CD4-positive, alpha-beta T cell treated with Interferon alpha-2 for 1 hour (primary cell): ENCODE data around the gene TM9SF4.
A peak's percentile ranks its signal among the peaks of the same experiment; 100 is the strongest.
"Not testable (repeated sequence)": the region's sequence is repeated elsewhere in the genome, so short reads cannot be mapped to it uniquely, and the experiment has no call there.

Experiments used
- DNase-seq, 2 donors: peaks; one replicate each; pipeline ENCODE4 v3.0.0-alpha.2; 2020 to 2022

The TM9SF4 gene

GRCh38 chr20:32191873-32192272, 82.4 kb downstream of the TM9SF4 start:
- no peak for DNase-seq

DNA sequence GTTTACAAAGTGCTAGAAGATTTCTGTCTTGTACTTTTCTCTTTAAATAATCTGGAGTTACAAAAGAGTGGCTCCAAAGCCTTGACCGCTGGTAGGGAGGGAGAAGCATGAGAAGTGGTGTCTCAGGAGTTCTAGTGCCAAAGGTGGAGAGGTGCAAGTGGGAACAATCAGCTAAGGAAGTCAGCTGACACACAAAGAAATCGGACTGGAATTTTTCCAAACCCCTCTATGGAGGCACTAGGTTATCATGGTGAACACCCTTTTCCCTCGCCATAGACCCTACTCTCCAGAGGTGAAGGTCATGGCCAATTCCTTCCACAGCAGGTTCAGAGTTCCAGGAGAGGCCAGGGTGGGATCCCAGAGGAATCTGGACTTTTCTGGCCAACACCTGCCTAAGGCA, 83.2 kb downstream of the TM9SF4 start:
- DNase-seq: no peak

DNA sequence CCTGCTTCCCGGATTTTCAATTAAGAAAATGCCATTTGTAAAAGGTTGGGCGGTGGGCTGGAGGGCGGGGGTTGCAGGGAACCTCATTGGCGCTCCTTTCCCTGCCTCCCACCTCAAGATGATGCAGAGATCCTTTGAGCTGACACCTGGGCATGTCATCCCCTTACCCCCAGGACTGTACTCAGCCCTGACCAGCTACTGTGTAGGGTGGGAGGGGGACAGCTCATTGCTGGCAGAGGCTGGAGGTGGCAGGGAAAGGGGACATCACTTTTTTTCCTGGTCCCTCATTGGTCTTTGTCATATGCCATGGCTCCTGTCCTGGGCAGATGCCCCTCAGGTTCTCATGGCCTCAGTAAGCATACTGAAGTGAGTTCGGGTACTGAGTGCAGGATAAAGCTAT, 83.8 kb downstream of the TM9SF4 start:
- DNase-seq: not testable (repeated sequence)

GRCh38 chr20:32193996-32194395, 84.5 kb downstream of the TM9SF4 start:
- no peak for DNase-seq

DNA sequence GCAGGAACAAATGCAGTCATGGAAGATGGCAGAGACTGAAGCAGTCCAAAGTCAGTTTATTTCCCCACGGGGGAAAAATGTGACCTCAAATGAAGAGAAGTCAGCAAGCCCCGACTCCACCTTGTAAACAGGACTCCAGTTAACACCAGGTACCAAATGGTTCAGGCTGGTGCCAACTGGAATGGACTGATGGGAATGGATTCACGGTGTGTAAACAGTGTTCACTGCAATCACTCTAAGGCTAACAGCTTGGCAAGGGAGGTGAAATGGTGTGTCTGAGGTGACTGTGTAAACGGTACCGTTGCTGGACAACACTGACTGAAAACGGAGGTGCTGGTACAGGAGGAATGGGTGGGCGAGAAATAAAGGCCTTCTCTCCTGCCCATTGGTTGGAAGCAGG, 86.1 kb downstream of the TM9SF4 start:
- no peak for DNase-seq

GRCh38 chr20:32196613-32197012, 87.1 kb downstream of the TM9SF4 start:
- DNase-seq: not testable (repeated sequence)

DNA sequence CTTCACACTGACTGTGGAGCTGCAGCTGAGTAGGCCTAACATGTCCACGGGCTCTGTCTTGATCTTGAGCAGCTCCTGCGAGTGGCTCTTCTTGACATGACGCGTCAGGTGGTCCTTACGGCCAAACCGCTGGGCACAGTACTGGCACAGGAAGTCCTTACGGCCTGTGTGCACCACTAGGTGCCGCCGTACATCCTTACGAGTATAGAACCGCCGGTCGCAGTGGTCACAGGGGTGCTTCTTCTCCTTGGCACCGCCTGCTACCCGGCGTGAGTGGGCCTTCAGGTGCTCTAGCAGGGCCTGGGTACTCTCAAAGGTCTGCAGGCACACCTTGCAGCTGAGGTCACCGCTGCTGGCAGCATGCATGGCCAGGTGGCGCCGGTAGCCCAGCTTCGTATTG, 87.6 kb downstream of the TM9SF4 start:
- not testable (repeated sequence) for DNase-seq

GRCh38 chr20:32199006-32199405, 89.5 kb downstream of the TM9SF4 start:
- DNase-seq: no peak

DNA sequence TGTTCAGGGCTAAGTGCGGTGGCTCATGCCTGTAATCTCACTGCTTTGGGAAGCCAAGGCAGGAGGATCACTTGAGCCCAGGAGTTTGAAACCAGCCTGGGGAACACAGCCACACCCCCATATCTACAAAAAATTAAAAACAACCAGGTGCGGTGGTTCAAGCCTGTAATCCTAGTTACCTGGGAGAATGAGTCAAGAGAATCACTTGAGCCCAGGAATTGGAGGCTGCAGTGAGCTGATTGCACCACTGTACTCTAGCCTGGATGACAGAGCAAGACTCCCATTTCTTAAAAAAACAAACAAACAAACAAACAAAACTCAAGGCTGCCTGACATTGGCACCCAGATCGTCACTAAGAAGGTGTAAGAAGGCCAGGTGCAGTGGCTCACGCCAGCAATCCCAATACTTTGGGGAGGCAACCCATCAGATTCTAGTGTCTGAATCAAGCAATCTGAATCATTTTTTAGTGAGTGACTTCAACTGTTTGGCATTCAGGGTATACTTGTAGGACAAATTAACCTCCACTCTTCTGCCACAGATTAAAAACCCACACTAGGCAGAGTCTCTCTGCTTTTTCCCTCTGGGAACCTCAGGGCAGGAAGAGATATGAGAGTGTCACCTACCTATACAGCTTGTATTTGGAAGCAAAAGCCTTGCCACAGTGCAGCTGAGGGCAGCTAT, 91.9 kb downstream of the TM9SF4 start:
- no peak for DNase-seq

DNA sequence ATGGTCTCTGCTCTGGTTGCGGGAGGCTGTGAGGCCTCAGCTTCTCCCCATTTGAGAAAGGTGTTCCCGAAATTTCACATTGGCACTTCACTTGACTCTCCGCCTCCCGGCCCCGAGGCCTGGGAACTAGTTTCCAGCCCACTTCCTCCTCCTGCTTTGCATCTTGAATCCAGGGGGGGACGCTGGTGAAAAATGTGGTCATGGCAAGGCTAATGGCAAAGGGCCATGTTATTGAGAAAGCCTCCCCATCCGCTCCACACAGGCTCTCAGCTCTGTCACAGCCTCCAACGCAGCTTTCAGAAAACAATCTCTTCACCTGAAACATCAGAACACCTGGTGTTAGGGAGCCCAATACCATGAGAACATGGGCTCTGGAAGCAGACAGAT, 92.5 kb downstream of the TM9SF4 start:
- no peak for DNase-seq

- no peak for DNase-seq
Observed at GRCh38 chr20:32203356-32204204, 94.1 kb downstream of the TM9SF4 start.

GRCh38 chr20:32204205-32205109, 94.9 kb downstream of the TM9SF4 start:
- no peak for DNase-seq

DNA sequence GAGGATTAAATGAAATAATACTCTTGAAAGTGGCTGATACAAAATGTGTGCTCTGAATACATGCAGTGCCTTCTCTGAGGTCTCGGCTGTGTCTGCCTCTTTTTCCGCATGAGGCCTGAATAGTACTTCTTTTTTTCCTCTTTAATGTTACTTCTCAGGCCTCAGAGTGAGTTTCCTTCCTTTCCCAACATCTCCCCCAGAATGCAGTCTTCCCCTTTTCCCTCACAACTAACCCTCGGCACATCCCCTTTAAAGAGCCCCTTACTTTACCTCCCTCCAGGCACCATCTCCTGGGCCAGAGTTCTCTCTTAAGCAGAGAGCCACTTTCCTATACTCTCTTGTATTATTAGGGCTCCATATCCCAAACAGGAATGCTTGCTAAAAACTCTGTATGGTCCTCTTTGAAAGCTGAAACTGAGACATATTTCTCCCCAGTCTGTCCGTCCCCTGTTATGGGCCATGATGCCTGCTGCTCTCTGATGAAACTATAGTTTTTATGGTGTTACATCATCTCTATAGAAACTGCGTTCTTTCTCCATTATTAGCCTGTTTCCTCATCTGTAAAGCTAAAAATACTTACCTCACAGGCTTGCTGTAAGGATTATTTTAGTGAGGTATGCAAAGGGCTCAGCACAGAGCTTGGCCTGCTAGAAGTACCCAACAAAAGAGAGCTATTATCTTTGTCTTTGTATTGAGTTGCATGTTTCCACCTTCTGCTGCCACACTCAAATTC, 95.8 kb downstream of the TM9SF4 start:
- DNase-seq: no peak

DNA sequence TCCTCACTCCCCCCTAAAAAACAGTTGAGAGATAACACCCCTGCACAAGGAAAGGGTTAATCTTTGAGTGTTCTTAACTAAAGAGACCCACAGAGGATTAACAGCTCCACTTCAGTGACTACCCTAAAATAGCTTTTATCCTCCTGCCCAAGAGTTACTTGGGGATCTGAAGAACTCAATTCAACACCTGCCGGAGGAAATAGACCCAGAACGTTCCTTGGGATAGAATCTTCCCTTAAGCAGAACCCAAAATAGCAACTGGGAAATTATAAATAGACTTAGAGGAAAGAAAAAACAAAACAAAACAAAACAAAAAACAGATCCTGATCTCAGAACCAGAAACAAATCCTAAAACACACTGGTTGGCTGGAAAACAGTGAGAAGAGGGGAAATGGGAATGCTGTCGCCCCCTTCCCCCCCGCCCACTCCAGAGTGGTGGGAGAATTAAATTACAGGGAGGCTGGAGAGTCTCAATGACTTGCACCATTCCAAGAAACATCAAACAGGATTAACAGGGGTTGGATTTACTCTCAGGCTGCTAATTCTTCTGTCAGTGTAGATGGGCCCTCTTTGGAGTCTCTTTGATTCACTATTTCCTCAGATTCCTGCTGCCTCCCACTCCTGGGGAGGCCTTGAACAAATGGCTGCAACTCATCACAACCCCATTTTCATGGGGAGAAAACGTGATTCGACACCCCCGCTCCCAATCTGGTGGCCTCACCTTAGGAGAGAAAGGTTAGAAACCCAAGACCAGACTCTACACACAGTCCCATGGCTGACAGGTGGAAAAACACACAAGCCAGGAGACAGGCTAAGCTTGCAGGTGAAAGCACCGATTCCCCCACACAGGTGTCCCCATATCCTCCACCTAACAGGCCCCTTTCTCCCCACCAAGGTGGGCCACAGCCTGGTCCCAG, 96.6 kb downstream of the TM9SF4 start:
- DNase-seq: no peak

DNA sequence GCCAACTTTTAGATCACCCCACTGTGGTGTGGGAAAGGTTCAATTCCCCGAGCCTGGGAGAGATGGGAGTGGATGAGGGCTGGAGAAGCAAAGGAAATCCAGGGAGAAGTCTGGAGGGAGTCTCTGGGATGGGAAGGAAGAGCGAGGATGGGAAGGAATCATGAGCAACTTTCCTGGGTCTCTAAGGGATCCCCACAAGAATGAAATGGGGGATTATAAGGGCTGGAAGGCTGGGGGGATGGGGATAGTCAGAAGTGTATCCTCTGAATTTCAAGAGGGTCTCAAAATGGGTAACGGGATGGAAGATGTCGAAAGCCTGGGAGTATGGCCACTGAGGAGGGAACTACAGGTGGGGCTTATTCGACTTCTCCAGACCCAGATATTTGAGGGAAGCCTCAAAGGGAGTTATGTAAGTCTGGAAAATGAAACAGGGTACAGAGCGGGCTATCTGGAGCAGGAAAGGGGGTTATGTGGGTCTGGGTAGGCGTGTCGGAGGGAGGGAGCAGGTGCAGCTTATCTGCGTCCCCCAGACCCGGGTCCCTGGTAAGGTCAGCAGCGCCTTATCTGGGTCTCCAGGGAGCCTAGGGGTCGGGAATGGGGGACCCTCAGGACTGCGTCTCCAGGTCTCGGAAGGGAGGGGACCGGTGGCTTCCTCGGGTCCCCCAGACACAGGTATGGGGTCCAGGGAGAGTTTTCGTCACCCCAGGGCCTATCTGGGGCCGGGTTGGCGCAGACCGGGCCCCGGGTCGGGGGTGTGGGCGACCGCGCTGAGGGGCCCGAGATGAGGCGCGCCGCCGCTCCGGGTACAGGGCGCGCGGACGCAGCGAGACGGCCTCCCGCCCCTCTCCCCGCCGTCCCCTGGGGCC, 97.5 kb downstream of the TM9SF4 start:
- no peak for DNase-seq

GRCh38 chr20:32207626-32208498, 98.3 kb downstream of the TM9SF4 start, which contains the start of the genes PLAGL2 and POFUT1:
Gene PLAGL2, minus strand, starts transcription at chr20:32207743. Its CDS starts 5,565 bp downstream, at chr20:32202178.
Gene POFUT1, plus strand, starts transcription at chr20:32207880. Its CDS starts 62 bp downstream, at chr20:32207942.
- DNase-seq: peak; percentile 87 to 93

GRCh38 chr20:32208499-32209154, 99.1 kb downstream of the TM9SF4 start:
- no peak for DNase-seq

DNA sequence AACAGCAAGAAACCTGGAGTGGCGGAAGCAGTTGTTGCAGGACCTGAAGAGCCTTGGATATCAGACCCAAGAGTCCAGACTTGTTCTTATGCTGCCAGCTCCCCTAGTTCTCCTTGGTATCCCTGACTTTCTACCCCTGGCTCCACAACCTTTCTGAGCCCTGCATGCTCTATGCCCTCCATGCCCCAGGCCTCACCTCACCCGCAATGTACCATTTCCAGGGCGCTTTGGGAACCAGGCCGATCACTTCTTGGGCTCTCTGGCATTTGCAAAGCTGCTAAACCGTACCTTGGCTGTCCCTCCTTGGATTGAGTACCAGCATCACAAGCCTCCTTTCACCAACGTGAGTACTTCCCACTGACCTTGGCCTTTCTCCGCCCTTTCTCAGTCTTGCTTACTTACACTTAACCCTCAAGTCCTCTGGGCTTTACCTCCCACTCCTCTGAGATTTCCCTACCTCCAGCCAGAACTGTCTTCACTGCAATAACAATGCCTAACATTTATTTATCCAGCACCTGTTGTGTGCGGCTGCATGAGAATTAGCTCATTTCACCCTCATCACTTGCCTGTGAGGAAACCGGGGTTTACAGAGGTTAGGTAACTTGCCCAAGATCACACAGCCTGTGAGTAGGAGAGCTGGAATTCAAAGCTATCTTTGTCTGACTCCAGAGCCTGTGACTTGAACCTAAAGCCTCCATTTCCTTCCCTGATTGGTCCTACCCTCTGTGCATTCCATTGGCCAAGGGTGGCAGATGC, 100.5 kb downstream of the TM9SF4 start:
- no peak for DNase-seq
